GM13976 (cell line): Measurements from ENCODE around the gene PFKM.

ENCODE experiments used
- DNase-seq: peaks from one replicate; pipeline ENCODE4 v3.0.0; 2012; ENCODE audit warnings: low spot score
- CTCF ChIP-seq: IDR thresholded peaks from 2 replicates; pipeline ENCODE4 v1.5.1; 2012; ENCODE audit warnings: borderline replicate concordance, mild to moderate bottlenecking; ENCODE audit not compliant: insufficient read depth; ENCODE audit errors: extremely low read depth, missing control alignments, control extremely low read depth
- in situ Hi-C: fragments of 300-500 bp; cut with MboI; formaldehyde crosslinking; loops from one replicate; pipeline ENCODE4 v1.12.0; 2022; ENCODE audit warnings: low sequenced_read_pairs, mixed read lengths, inconsistent platforms; ENCODE audit not compliant: unreplicated experiment

The PFKM gene

GRCh38 chr12:48176417-48176751, 57.2 kb downstream of the PFKM start:
- no peak for TF ChIP-seq CTCF
- in situ Hi-C loops, result no loop called here
- DNase-seq, result no peak

- in situ Hi-C loops, result no loop called here
- no peak for TF ChIP-seq CTCF
- DNase-seq, result no peak
Observed at GRCh38 chr12:48177982-48178381, 58.8 kb downstream of the PFKM start.

DNA sequence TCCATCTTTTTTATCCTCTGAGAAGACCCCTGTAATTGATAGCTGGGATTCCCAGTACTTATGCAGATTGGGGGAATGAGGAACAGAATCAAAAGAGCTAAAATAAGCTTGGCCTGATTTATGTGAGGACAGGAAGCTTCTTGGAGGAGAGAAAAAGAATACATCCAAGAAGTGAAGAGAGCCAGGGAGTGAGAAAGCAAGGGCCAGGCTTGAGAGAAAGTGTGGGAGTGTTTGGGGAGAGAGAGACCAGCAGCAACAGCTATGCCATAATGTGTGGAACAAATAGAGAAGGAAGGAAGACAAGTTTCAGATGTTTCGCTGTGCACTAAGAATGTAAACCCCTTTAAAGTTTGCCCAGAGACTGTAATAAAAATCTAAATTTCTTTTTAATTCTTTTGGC, 60.3 kb downstream of the PFKM start:
- no peak for TF ChIP-seq CTCF
- in situ Hi-C loops, result no loop called here
- DNase-seq, result no peak

- DNase-seq, result no peak
Observed at GRCh38 chr12:48180424-48180823, 61.3 kb downstream of the PFKM start.

DNA sequence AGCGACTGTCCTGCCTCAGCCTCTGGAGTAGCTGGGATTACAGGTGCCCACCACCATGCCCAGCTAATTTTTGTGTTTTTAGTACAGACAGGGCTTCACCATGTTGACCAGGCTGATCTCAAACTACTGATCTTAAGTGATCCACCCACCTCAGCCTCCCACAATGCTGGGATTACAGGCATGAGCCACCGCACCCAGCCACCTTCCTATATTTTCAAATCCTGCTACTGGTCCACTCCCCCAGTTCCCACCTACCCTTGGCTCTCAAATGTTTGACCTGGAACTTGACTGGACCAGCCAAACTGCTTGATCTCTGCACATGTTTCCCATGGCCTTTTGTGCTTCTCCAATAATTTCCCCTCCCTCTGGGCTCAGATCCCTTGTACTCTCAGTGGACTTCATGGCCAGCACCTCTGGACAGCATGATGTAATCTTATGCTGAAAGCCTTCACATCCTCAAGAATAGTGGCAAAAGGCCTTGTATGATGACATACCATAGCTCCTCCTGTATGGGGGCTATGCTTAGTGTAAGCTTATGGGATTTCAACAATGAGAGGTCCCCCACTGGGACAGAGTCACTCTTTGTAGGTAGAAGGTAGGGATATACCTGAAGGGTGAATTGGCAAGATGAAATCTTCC, 61.8 kb downstream of the PFKM start:
- TF ChIP-seq CTCF, result no peak

More at GRCh38 chr12:48180424-48180823, 61.3 kb downstream of the PFKM start:
- TF ChIP-seq CTCF, result no peak
- in situ Hi-C loops, result no loop called here

DNA sequence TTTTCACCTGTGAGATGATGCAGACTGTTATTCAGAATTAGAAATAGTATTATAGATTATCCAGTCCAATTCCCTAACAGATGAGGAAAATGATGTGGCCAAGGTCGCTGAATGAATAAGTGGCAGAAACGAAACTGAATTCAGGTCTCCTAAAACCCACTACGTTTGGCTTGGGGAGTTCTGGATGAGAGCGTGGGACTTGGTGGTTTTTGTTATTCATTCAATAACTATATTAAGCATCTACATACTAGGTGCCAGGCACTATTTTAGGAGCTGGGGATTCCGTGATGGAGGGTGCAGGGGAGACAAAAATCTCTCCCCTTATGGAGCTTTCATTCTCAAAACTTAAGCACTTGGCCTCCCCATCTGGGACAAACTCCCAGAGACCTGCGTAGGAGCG, 63.5 kb downstream of the PFKM start:
- DNase-seq, result no peak
- in situ Hi-C loops, result no loop called here
- no peak for TF ChIP-seq CTCF

More for the DNA sequence above, 61.8 kb downstream of the PFKM start:
- in situ Hi-C loops, result no loop called here
- no peak for DNase-seq
